Hepatocyte (in vitro differentiated cells): ENCODE results near the gene BTRC.

Experiments used
- EZH2 ChIP-seq: fragments of 200-600 bp; sonication (generic); IDR thresholded peaks from 2 replicates; pipeline ENCODE4 v1.6.1; 2016; ENCODE audit warnings: antibody characterized with exemption, mild to moderate bottlenecking, borderline replicate concordance
- TF ChIP-seq, protein P1 (sequence below): fragments of 200-600 bp; sonication (generic); IDR thresholded peaks from 2 replicates; pipeline ENCODE4 v1.5.1; 2016; ENCODE audit warnings: antibody characterized with exemption, mild to moderate bottlenecking; ENCODE audit not compliant: poor library complexity

DNA sequence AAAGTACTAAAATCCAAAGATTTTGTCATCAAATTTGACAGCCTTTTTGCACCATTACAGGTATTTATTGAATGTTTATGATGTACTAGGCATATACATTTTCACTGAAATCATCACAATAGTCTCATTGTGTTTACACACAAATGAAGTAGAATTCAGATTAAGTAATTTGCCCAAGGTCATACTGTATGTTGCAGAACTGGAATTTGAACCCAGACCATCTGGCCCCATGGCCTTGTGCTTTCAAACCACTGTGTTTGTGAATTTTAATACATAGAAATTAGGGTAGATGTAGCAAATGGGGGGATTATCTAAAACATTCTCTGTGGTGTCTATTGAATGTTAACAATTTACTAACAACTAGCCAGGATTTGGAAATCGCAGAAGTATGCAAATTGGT lies 139.3 kb downstream of the BTRC start:
- TF ChIP-seq, protein P1, sequence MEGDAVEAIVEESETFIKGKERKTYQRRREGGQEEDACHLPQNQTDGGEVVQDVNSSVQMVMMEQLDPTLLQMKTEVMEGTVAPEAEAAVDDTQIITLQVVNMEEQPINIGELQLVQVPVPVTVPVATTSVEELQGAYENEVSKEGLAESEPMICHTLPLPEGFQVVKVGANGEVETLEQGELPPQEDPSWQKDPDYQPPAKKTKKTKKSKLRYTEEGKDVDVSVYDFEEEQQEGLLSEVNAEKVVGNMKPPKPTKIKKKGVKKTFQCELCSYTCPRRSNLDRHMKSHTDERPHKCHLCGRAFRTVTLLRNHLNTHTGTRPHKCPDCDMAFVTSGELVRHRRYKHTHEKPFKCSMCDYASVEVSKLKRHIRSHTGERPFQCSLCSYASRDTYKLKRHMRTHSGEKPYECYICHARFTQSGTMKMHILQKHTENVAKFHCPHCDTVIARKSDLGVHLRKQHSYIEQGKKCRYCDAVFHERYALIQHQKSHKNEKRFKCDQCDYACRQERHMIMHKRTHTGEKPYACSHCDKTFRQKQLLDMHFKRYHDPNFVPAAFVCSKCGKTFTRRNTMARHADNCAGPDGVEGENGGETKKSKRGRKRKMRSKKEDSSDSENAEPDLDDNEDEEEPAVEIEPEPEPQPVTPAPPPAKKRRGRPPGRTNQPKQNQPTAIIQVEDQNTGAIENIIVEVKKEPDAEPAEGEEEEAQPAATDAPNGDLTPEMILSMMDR = no peak
- TF ChIP-seq EZH2 = no peak
